Central memory CD8-positive, alpha-beta T cell (primary cell): ENCODE measurements around the gene CHN2.

Source experiments
- ATAC-seq: fragments of 150-1000 bp; cut with Tn5 transposase; replicated peaks from 2 replicates; pipeline ENCODE4 v1.10.0; 2022; ENCODE audit warnings: mild to moderate bottlenecking, moderate FRiP score, moderate number of reproducible peaks; ENCODE audit not compliant: poor library complexity, severe bottlenecking; ENCODE audit errors: extremely low read depth
- DNase-seq, 2 donors: peaks; one replicate each; pipeline ENCODE4 v3.0.0; 2021; ENCODE audit warnings: low spot score in 2 of 2
- H3K27ac Mint-ChIP-seq: one replicate; pipeline ENCODE4 v1.8.0; 2022; ENCODE audit warnings: low read depth, mild to moderate bottlenecking, moderate library complexity, mixed read lengths
- H3K27me3 Mint-ChIP-seq: one replicate; pipeline ENCODE4 v1.8.0; 2022; ENCODE audit warnings: mixed read lengths
- H3K36me3 Mint-ChIP-seq: one replicate; pipeline ENCODE4 v1.8.0; 2022; ENCODE audit warnings: mild to moderate bottlenecking, moderate library complexity, mixed read lengths; ENCODE audit not compliant: insufficient read depth
- H3K4me1 Mint-ChIP-seq: one replicate; pipeline ENCODE4 v1.8.0; 2022; ENCODE audit warnings: mixed read lengths
- H3K4me3 Mint-ChIP-seq: one replicate; pipeline ENCODE4 v1.8.0; 2022; ENCODE audit warnings: mild to moderate bottlenecking, moderate library complexity, mixed read lengths
- H3K9me3 Mint-ChIP-seq: one replicate; pipeline ENCODE4 v1.8.0; 2022; ENCODE audit warnings: mixed read lengths

CHN2 gene

GRCh38 chr7:29412912-29413311, 218.3 kb downstream of the CHN2 start:
- peaks cover 11% of the 10 kb centered on the region for H3K4me1 Mint-ChIP-seq
- H3K4me3 Mint-ChIP-seq, result no peak overlapping the region
- no peak overlapping the region for H3K27ac Mint-ChIP-seq
- ATAC-seq (no peak), DNase-seq (no peak)
- H3K27me3 Mint-ChIP-seq, result no peaks in the 10 kb centered on the region
- H3K36me3 Mint-ChIP-seq, result peaks cover 4% of the 10 kb centered on the region
- H3K9me3 Mint-ChIP-seq, result no peaks in the 10 kb centered on the region

GRCh38 chr7:29413626-29414136, 219.1 kb downstream of the CHN2 start:
- Mint-ChIP-seq H3K4me1 (peaks cover 11% of the 10 kb centered on the region), H3K9me3 (no peaks in the 10 kb centered on the region), H3K36me3 (peaks cover 4% of the 10 kb centered on the region), H3K27me3 (no peaks in the 10 kb centered on the region), H3K4me3 (no peak overlapping the region), H3K27ac (no peak overlapping the region)
- DNase-seq (no peak), ATAC-seq (no peak)

- H3K27ac Mint-ChIP-seq, result no peak overlapping the region
- no peak overlapping the region for H3K4me3 Mint-ChIP-seq
- H3K27me3 Mint-ChIP-seq, result no peaks in the 10 kb centered on the region
- H3K4me1 Mint-ChIP-seq, result peaks cover 11% of the 10 kb centered on the region
- ATAC-seq (no peak), DNase-seq (no peak)
- H3K36me3 Mint-ChIP-seq, result peaks cover 4% of the 10 kb centered on the region
- no peaks in the 10 kb centered on the region for H3K9me3 Mint-ChIP-seq
Observed at GRCh38 chr7:29414216-29414615, 219.6 kb downstream of the CHN2 start.

GRCh38 chr7:29415215-29415614, 220.6 kb downstream of the CHN2 start:
- H3K27ac Mint-ChIP-seq, result no peak overlapping the region
- H3K27me3 Mint-ChIP-seq, result no peaks in the 10 kb centered on the region
- H3K36me3 Mint-ChIP-seq, result peaks cover 7% of the 10 kb centered on the region
- ATAC-seq (no peak), DNase-seq (no peak)
- no peaks in the 10 kb centered on the region for H3K9me3 Mint-ChIP-seq
- H3K4me1 Mint-ChIP-seq, result peaks cover 11% of the 10 kb centered on the region
- no peak overlapping the region for H3K4me3 Mint-ChIP-seq

- peaks cover 11% of the 10 kb centered on the region for H3K4me1 Mint-ChIP-seq
- no peaks in the 10 kb centered on the region for H3K27me3 Mint-ChIP-seq
- no peak overlapping the region for H3K27ac Mint-ChIP-seq
Observed at GRCh38 chr7:29416276-29416937, 221.8 kb downstream of the CHN2 start.

GRCh38 chr7:29416938-29417305, 222.3 kb downstream of the CHN2 start:
- Mint-ChIP-seq H3K36me3 (peaks cover 7% of the 10 kb centered on the region), H3K4me3 (no peak overlapping the region), H3K27me3 (no peaks in the 10 kb centered on the region), H3K27ac (no peak overlapping the region), H3K9me3 (no peaks in the 10 kb centered on the region), H3K4me1 (peaks cover 11% of the 10 kb centered on the region)
- ATAC-seq (no peak), DNase-seq (no peak)

More at GRCh38 chr7:29416276-29416937, 221.8 kb downstream of the CHN2 start:
- Mint-ChIP-seq H3K4me3 (no peak overlapping the region), H3K9me3 (no peaks in the 10 kb centered on the region), H3K36me3 (peaks cover 7% of the 10 kb centered on the region)
- ATAC-seq (no peak), DNase-seq (no peak)

GRCh38 chr7:29418056-29418455, 223.5 kb downstream of the CHN2 start:
- Mint-ChIP-seq H3K27me3 (no peaks in the 10 kb centered on the region), H3K36me3 (peaks cover 4% of the 10 kb centered on the region), H3K9me3 (no peaks in the 10 kb centered on the region), H3K27ac (no peak overlapping the region), H3K4me3 (no peak overlapping the region), H3K4me1 (peaks cover 11% of the 10 kb centered on the region)
- ATAC-seq (no peak), DNase-seq (no peak)

- ATAC-seq (no peak), DNase-seq (no peak)
- Mint-ChIP-seq H3K9me3 (no peaks in the 10 kb centered on the region), H3K4me3 (no peak overlapping the region), H3K36me3 (peaks cover 4% of the 10 kb centered on the region), H3K27me3 (no peaks in the 10 kb centered on the region), H3K27ac (no peak overlapping the region), H3K4me1 (peaks cover 11% of the 10 kb centered on the region)
Observed at GRCh38 chr7:29418651-29419050, 224.1 kb downstream of the CHN2 start.

GRCh38 chr7:29420011-29420410, 225.4 kb downstream of the CHN2 start:
- Mint-ChIP-seq H3K27me3 (no peaks in the 10 kb centered on the region), H3K4me1 (peaks cover 4% of the 10 kb centered on the region), H3K9me3 (no peaks in the 10 kb centered on the region), H3K4me3 (no peak overlapping the region), H3K27ac (no peak overlapping the region), H3K36me3 (peaks cover 4% of the 10 kb centered on the region)
- ATAC-seq (no peak), DNase-seq (no peak)

- ATAC-seq (no peak), DNase-seq (no peak)
- no peaks in the 10 kb centered on the region for H3K27me3 Mint-ChIP-seq
- H3K4me3 Mint-ChIP-seq, result no peak overlapping the region
- no peak overlapping the region for H3K27ac Mint-ChIP-seq
- no peaks in the 10 kb centered on the region for H3K4me1 Mint-ChIP-seq
- H3K9me3 Mint-ChIP-seq, result no peaks in the 10 kb centered on the region
- H3K36me3 Mint-ChIP-seq, result peaks cover 3% of the 10 kb centered on the region
Observed at GRCh38 chr7:29421010-29421956, 226.7 kb downstream of the CHN2 start.

GRCh38 chr7:29422829-29423228, 228.3 kb downstream of the CHN2 start:
- H3K4me3 Mint-ChIP-seq, result no peak overlapping the region
- no peaks in the 10 kb centered on the region for H3K27me3 Mint-ChIP-seq
- no peaks in the 10 kb centered on the region for H3K4me1 Mint-ChIP-seq
- H3K36me3 Mint-ChIP-seq, result peaks cover 3% of the 10 kb centered on the region
- DNase-seq (no peak), ATAC-seq (no peak)
- H3K9me3 Mint-ChIP-seq, result no peaks in the 10 kb centered on the region
- H3K27ac Mint-ChIP-seq, result no peak overlapping the region

- no peak overlapping the region for H3K27ac Mint-ChIP-seq
- DNase-seq (no peak), ATAC-seq (no peak)
- H3K4me1 Mint-ChIP-seq, result no peaks in the 10 kb centered on the region
- H3K36me3 Mint-ChIP-seq, result peaks cover 3% of the 10 kb centered on the region
- no peaks in the 10 kb centered on the region for H3K9me3 Mint-ChIP-seq
- H3K4me3 Mint-ChIP-seq, result no peak overlapping the region
- H3K27me3 Mint-ChIP-seq, result no peaks in the 10 kb centered on the region
Observed at GRCh38 chr7:29424295-29424983, 229.9 kb downstream of the CHN2 start.
